Activated CD8-positive, alpha-beta memory T cell treated with anti-CD3 and anti-CD28 coated beads for 48 hours (primary cell): ENCODE measurements around the gene PZP.
"Not testable (repeated sequence)": the region's sequence is repeated elsewhere in the genome, so short reads cannot be mapped to it uniquely, and the experiment has no call there.

Source experiments
- DNase-seq, 3 experiments: peaks; one replicate each; pipeline ENCODE4 v3.0.0-alpha.2; 2020; ENCODE audit warnings: low read depth in 2 of 3, low spot score in 2 of 3

Gene PZP

DNA sequence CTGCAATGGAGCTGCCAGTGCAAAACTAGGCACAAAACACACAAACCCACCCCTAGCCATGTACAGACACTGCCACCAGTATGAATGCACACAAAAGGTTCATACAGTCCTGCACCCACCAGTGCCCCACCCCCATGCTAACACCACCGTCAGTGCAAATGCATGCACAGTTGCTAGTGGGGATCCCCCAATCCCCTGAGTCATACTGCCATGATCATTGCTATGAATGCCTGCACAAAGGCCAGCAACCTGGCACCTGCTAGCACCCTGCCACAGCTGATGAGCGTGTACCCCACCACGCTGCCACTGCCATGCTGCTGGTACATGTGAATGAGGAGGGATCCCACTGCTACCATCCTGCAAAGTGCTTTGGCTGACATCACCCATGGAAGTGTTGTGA is 23.9 kb downstream of the PZP start:
- DNase-seq = no peak

DNA sequence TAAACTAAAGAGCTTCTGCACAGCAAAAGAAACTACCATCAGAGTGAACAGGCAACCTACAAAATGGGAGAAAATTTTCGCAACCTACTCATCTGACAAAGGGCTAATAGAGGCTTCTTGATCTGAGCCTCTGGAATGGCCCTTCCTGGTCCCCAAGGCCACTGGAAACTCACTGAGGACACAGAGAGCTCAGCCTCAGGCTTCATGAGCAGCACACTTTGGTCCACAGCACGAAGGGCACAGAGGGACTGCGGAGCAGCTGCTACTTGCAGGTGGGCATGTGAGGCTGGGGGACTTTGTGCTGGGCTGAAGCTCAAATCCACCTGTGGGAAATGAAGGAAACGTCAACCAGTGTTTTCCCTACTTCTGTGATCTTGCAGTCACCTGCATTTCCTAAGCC is 27.4 kb downstream of the PZP start:
- DNase-seq = no peak

DNA sequence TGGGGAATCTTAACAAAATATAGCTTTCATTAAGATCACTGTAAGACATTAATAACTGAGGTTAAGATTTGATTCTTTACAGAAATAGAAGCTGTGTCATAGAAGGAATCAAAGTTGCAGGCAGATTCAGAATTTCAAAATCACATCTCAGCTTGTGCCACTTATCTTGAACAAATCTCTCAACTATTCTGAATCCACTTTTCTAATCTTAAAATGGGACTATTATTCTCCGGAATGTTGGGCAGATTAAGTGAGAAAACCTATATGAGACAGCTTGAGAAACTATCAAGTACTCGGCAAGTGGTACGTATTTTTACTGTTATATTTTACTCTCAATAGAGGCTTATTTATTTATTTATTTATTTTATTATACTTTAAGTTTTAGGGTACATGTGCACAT is 28.4 kb downstream of the PZP start:
- no peak for DNase-seq

DNA sequence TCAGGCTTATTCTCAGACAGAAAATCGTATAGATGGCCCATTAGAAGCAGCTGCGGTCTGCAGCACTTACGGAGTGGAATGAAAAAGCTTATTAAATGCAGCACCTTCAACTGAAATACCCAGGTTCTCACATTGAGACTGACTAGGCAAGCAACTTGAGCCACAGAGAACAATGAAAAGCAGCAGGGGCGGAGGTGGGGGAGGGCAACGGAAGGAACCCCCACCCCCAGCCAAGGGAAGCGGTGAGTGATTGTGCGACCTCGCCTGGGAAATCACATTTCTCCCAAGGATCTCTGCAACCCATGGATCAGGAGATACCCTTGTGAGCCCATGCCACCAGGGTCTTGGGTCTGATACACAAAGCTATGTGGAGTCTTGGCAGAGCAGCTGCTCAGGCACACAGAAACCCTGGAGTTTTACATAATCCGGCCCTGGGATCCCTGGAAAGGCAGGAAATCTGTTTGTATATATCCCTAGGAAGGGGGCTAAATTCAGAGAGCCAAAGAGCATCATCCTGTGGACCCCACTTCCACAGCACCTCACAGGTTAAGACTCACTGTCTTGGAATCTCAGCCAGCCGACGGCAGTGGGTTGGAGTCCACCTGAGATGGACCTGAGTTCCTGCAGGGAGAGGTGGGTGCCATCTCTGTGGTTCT is 38.1 kb downstream of the PZP start:
- no peak for DNase-seq

GRCh38 chr12:9167345-9167744 is 40.9 kb downstream of the PZP start:
- DNase-seq = not testable (repeated sequence)

DNA sequence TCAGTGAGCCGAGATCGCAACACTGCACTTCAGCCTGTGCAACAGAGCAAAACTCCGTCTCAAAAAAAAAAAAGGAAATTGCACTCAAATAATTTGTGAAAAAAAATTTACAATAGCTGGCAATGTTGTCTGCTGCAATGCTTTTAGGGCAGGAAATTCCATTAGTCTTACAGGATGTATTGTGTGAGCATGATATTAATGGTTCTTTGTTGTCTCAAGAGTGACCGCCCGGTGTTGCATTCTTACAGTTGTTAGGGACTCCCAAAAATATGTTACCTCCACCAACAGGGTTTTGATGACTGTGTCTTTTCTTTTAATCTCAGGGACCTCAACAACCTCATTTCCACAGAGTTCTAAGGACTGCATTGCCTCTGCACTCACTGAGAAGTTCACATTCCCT is 44.8 kb downstream of the PZP start:
- DNase-seq = no peak

- DNase-seq = no peak
Measured at GRCh38 chr12:9156119-9156518, 52.1 kb downstream of the PZP start.

DNA sequence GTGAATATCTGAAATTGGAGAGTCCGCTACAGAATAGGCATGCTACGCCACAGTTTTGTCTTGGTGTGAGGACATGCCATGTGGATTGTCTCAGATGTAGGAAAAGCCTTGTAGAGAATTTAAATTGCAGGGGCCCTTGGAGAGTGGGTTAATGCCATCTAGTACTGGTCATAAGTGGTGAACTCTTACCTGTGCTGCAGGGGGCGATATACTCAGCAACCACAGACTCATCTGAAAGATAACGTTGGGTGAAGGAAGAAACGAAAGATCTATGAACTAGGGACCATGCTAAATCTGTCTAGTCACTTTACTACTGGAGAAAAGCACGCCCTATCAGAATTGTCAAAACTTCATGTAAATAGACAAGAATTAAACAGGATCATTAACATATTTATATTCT is 58.8 kb downstream of the PZP start:
- DNase-seq = no peak

DNA sequence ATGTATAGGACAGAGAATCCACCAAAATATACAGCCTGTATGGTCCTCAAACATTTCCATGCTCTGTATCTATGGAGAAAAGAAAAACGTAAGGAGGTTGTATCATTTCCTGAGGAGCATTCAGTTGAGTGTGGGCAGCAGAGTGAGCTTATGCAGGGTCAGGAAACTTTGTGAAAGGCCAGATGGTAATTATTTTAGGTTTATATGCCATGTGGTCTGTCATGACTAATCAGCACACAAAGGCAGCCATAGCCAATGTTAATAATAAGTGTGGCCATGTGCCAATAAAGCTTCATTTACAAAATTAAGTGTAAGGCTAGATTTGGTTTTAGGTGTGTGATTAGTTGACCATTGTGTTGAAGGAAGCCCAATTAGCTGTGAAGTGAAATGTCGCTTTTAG is 59.3 kb downstream of the PZP start:
- DNase-seq = no peak

DNA sequence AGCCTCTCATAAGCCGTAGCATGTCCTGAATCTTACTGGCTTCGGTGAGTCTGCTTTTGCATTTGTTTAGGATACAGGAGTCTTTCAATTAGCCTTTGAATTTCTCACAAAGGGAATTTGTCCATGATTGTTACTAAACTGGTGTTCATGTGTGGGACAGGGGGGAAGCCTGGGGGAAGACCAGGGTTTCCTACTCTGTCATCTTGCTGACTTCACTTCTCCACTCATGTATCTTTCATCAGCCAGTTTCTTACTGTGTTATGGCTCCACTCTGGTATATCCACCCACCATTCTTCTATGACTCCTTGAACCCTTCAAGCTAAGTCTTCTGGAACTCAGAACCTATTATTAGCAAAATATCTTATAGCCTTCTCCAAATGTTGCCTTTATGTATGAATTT is 60.7 kb downstream of the PZP start:
- DNase-seq = no peak

GRCh38 chr12:9144730-9145106 is 63.5 kb downstream of the PZP start:
- DNase-seq = no peak

DNA sequence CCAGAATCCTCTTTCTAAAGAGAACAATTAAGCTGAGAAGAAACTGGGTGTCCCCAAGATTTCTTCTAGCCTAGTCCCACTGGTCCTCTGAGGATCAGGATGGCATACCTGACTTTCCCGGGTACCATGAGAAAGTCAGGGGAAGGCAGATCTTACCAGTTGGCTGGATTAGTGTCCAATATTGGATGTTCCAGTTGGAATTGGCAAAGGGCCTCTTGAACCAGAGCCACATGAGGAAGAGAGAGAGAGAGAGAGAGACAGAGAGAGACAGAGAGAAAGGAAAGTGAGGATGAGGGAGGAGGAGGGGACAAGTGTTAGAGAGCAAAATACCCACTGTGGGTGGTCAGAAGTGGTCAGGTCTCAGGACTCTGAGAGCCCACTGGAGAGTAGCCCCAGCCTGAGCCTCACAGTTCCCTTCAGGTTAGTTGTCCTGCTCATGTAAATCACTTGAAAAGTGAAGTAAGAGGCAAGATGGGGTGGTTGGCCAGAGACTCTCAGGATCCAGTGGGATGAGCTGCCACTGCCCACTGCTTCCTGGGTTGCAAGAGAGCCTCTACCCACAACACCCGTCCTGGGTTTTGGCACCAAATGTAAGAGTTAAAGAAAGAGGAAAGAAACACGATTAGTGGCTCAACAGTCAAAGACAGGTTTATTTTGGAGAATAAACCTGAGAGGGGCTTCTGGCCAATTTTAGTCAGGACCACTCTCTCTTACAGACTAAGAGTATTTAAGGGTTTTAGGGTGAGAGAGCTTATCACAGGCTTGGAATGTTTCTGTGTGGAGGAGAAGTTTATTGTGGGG is 64.1 kb downstream of the PZP start:
- DNase-seq = no peak

- no peak for DNase-seq
Measured at GRCh38 chr12:9143137-9143536, 65.1 kb downstream of the PZP start.

GRCh38 chr12:9139588-9140290 is 68.5 kb downstream of the PZP start:
- DNase-seq = not testable (repeated sequence)

- DNase-seq = no peak
Measured at GRCh38 chr12:9135903-9136310, 72.3 kb downstream of the PZP start.

GRCh38 chr12:9134981-9135628 is 73.1 kb downstream of the PZP start:
- no peak for DNase-seq

DNA sequence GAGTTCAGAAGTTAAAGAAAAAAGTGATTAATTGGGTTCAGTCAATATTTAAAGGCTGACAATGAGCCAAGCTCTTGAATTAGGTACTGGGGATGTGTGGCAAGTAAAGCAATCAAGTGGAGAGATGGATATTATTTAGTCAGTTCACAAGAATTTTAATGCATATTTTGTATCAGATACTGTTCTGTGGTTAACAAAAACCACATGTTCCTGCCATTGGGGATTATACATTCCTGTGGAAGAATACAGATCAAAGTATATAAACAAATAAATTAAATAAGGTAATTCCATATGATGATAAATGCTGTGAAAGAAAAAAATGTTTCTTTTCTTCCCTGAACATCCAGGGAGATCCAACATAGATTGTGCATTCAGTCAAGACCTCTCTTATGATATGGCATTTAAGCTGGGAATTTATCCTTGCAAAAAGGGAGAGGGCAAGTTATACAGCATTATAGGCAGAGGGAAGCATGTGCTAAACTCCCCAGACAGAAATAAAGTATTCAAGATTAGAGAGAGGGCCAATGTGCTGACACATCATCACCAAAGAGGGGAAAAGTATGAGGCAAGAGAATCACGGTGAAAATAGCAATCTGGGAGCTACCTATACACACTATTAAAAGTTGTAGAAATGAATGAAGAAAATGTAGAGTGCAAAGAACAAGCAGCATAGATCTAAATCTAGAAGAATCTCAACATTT is 74.8 kb downstream of the PZP start:
- DNase-seq = no peak

DNA sequence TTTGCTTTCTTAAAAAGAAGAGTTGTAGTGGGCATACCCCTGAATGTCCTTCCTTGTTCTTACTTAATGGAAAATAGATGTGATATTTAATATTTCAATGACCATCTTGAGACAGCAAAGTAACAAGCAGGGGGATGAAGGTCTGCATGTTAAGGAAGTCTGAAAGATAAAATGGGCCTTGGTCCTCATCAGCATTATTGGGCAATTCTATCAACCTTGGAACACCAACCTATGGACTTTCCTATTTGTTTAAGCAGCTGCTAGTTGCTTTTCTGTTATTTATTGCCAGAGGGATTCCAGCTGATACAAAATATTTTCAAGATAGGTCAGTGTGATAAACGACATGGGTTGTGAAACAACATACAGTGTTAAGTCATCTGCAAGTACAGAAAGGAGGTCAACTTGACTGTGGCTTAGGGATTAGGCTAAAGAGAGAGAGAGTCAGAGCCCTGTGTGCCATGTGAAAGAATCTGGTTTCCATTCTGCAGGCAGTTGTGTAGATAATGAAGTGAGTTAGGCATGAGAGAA is 76.1 kb downstream of the PZP start:
- DNase-seq = no peak

- no peak for DNase-seq
Measured at GRCh38 chr12:9130244-9130643, 78.0 kb downstream of the PZP start.

GRCh38 chr12:9127936-9128663 is 80.1 kb downstream of the PZP start:
- no peak for DNase-seq
